Activated naive CD8-positive, alpha-beta T cell treated with anti-CD3 and anti-CD28 coated beads, Interleukin-2, amount 50 U/mL, for 24 hours (primary cell): ENCODE data around the gene SCARB1.

Experiments used
- ATAC-seq: fragments of 150-1000 bp; cut with Tn5 transposase; one replicate; pipeline ENCODE4 v1.10.0; 2021
- DNase-seq: peaks from one replicate; pipeline ENCODE4 v3.0.0; 2021
- H3K27ac Mint-ChIP-seq: one replicate; pipeline ENCODE4 v1.8.0; 2021; ENCODE audit warnings: mild to moderate bottlenecking, mixed read lengths
- H3K27me3 Mint-ChIP-seq: one replicate; pipeline ENCODE4 v1.8.0; 2021; ENCODE audit warnings: mixed read lengths
- H3K36me3 Mint-ChIP-seq: one replicate; pipeline ENCODE4 v1.8.0; 2021; ENCODE audit warnings: low read depth, mixed read lengths
- H3K4me1 Mint-ChIP-seq: one replicate; pipeline ENCODE4 v1.8.0; 2021; ENCODE audit warnings: mixed read lengths
- H3K4me3 Mint-ChIP-seq: one replicate; pipeline ENCODE4 v1.8.0; 2021; ENCODE audit warnings: mild to moderate bottlenecking, moderate library complexity, mixed read lengths
- H3K9me3 Mint-ChIP-seq: one replicate; pipeline ENCODE4 v1.8.0; 2021; ENCODE audit warnings: mixed read lengths

The SCARB1 gene

DNA sequence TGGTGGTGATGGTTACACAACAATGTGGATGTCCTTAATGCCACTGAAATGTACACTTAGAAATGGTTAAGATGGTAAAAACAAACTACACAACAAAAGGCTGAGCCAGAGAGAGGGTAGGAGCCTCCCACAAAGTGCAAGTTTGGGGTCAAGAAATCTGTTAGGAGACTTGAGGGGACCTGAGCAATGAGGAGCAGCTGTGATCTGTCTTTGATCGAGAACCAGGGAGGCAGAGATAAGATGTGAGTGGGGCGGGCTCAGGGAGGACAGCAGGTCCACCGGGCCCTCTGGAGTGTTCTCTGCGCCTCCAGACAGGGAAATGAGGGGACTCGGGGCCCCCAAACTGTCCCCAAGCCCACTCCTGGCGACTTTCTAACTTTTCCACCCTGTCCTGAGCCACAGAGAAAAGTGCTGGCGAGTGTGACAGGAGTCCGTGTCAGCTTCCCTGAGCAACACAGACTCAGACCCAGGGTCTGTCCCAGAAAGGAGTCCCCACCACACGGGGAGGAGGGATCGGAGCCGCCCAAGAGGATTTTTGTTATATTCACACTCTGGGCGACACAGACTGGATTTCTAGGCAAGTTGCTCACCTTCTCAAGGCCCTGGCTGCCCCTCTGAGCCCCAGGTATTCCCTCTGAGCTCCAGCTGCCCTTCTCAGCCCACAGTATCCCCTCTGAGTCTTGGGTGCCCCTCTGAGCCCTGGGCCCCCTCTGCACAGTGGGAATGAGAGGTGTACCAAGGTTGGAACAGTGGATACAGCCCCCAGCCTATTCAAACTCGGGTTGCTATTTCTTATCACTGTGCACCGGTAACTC is 11.5 kb upstream of the SCARB1 start:
- no peaks in the 10 kb centered on the region for H3K9me3 Mint-ChIP-seq
- peaks cover 2% of the 10 kb centered on the region for H3K27me3 Mint-ChIP-seq
- DNase-seq = no peak
- no peak overlapping the region for H3K4me3 Mint-ChIP-seq
- H3K36me3 Mint-ChIP-seq = no peaks in the 10 kb centered on the region
- H3K27ac Mint-ChIP-seq = no peak overlapping the region
- no peak for ATAC-seq
- no peaks in the 10 kb centered on the region for H3K4me1 Mint-ChIP-seq

DNA sequence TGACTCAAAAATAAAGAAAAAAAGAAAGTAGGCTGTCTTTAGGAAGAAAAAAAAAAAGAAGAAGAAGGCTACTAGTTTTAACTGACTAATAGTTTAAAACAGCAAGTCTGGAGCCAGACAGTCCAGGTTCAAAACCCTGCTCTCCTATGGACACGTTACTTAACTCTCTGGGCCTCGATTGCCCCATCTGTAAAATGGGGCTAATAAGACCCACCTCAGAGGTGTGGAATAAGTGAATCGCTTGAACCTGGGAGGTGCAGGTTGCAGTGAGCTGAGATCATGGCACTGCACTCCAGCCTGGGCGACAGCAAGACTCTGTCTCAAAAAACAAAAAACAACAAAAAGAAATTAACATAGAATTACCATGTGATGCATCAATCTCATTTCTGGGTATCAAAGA is 10.5 kb upstream of the SCARB1 start:
- DNase-seq = no peak
- no peak overlapping the region for H3K27ac Mint-ChIP-seq
- ATAC-seq = no peak

GRCh38 chr12:124872068-124872719 is 8.5 kb upstream of the SCARB1 start:
- DNase-seq = no peak
- H3K27ac Mint-ChIP-seq = no peak overlapping the region
- ATAC-seq = no peak

More for the DNA sequence above, 10.5 kb upstream of the SCARB1 start:
- H3K36me3 Mint-ChIP-seq = no peaks in the 10 kb centered on the region
- peaks cover 4% of the 10 kb centered on the region for H3K27me3 Mint-ChIP-seq
- no peaks in the 10 kb centered on the region for H3K9me3 Mint-ChIP-seq
- H3K4me3 Mint-ChIP-seq = no peak overlapping the region
- peaks cover 2% of the 10 kb centered on the region for H3K4me1 Mint-ChIP-seq

DNA sequence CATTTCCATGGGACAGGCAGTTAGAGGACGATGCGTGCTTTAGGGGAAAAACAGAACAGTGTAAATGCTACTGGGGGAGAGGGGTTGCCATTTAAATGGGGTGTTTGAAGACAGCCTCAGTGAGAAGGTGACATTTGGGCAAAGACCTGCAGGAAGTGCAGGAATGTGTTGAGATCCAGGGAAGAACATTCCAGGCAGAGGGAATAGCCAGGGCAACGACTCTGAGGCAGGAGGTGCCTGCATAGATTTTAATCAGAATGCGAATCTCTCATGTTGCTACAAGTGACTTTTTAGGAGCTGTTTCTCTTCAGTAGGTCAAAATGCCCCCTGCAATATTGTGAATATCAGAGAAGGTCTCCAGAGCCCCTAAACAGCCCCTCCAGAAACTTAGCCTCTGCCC is 7.6 kb upstream of the SCARB1 start:
- ATAC-seq (no peak), DNase-seq (no peak)
- H3K4me1 Mint-ChIP-seq = peaks cover 13% of the 10 kb centered on the region
- no peaks in the 10 kb centered on the region for H3K9me3 Mint-ChIP-seq
- H3K36me3 Mint-ChIP-seq = no peaks in the 10 kb centered on the region
- H3K27me3 Mint-ChIP-seq = peaks cover 10% of the 10 kb centered on the region
- H3K27ac Mint-ChIP-seq = no peak overlapping the region
- H3K4me3 Mint-ChIP-seq = no peak overlapping the region

More at GRCh38 chr12:124872068-124872719, 8.5 kb upstream of the SCARB1 start:
- H3K4me3 Mint-ChIP-seq = no peak overlapping the region
- H3K36me3 Mint-ChIP-seq = no peaks in the 10 kb centered on the region
- H3K27me3 Mint-ChIP-seq = peaks cover 10% of the 10 kb centered on the region
- H3K9me3 Mint-ChIP-seq = no peaks in the 10 kb centered on the region
- peaks cover 9% of the 10 kb centered on the region for H3K4me1 Mint-ChIP-seq

DNA sequence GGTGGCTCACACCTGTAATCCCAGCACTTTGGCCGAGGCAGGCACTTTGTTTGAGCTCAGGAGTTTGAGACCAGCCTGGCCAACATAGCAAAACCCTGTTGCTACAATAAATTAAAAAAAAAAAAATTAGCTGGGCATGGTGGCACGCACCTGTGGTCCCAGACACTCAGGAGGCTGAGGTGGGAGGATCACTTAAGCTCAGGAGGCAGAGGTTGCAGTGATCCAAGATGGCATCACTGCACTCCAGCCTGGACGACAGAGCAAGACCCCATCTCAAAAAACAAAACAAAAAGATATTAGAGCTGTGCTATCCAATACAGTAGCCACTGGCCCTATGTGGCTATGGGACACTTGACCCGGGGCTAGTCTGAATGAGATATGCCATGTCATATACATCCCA is 6.9 kb upstream of the SCARB1 start:
- peaks cover 10% of the 10 kb centered on the region for H3K27me3 Mint-ChIP-seq
- H3K36me3 Mint-ChIP-seq = no peaks in the 10 kb centered on the region
- peaks cover 13% of the 10 kb centered on the region for H3K4me1 Mint-ChIP-seq
- H3K27ac Mint-ChIP-seq = no peak overlapping the region
- H3K9me3 Mint-ChIP-seq = no peaks in the 10 kb centered on the region
- DNase-seq (no peak), ATAC-seq (no peak)
- H3K4me3 Mint-ChIP-seq = no peak overlapping the region

DNA sequence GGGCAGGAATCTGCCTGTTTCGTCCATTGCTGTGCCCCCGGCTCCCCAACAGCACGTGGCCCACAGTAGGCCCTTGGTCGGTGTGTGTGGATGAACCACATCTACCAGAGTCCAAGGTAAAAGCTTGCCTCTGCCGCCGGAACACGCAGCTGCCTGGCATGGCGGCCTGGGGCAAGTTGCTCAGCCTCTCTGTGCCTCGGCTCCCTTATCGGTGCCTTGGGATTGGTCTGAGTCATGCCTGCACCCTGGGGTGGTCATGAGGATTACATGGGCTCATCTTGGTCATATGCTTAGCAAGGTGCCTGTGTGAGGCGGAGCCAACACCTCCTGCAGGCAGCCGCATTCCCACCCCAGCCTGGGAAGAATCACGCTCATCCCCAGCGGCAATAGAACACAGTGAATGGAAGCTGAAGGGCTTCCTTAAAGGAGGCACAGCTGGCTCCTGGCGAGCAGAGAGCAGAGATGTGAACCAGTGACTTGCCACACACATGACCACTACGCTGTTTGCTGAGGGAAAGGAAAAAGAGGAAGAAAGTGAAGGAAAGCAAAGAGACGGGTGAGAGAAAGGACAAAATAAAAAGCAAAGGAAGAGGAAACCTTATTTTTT is 5.5 kb upstream of the SCARB1 start:
- no peaks in the 10 kb centered on the region for H3K36me3 Mint-ChIP-seq
- H3K27me3 Mint-ChIP-seq = peaks cover 10% of the 10 kb centered on the region
- peaks cover 18% of the 10 kb centered on the region for H3K4me1 Mint-ChIP-seq
- no peak overlapping the region for H3K4me3 Mint-ChIP-seq
- H3K27ac Mint-ChIP-seq = no peak overlapping the region
- ATAC-seq (peak; percentile 50), DNase-seq (no peak)
- no peaks in the 10 kb centered on the region for H3K9me3 Mint-ChIP-seq

DNA sequence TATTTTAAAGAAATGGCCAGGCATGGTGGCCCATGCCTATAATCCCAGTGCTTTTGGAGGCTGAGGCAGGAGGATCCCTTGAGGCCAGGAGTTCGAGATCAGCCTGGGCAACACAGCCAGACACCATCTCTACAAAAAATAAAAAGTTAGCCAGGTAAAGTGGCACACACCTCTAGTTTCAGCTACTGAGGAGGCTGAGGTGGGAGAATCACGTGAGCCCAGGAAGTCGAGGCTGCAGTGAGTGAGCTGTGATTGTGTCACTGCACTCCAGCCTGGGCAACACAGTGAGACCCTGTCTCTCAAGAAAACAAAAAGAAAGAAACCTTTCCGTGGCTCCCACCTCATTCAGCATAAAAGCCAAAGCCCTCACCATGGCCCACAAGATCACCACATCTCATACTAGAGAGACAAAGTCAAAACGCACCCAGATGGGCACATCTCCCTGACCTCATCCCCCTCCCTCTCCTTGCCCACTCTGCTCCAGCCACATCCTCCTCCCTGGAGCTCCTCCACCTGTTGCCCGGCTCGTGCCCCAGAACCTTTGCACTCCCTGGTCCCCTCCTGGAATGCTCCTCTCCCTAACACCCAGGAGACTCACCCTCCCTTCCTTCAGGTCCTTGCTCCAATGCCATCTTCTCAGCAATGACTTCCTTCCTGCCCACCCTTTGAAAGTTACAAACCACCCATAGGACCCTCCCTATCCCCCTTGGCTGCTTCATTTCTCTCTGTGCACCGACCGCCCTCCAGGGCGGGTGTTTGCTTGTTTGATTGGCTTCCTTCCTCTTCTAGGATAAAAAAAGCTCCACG is 4.8 kb upstream of the SCARB1 start:
- Mint-ChIP-seq H3K4me3 (no peak overlapping the region), H3K27me3 (peaks cover 10% of the 10 kb centered on the region), H3K27ac (no peak overlapping the region), H3K4me1 (peaks cover 21% of the 10 kb centered on the region), H3K36me3 (no peaks in the 10 kb centered on the region), H3K9me3 (no peaks in the 10 kb centered on the region)
- ATAC-seq (no peak), DNase-seq (no peak)

DNA sequence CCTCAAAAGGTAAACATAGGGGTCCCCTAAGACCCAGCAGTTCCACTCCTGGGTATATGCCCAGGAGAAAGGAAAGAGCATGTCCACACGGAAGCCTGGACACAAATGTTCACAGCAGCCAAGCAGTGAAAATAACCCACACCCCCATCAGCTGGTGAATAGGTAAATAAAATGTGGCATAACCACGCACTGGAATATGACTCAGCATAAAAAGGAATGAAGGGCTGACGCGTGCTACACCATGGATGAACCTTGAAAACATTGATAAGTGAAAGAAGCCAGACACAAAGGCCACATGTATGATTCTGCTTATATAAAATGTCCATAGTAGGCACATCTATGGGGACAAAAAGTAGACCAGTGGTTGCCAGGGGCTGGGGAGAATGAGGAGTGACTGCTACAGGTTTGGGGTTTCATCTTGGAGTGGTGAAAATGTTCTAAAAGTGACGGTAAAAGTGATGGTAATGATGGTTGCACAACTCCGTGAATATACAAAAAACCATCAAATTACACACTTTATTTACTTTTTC is 3.8 kb upstream of the SCARB1 start:
- H3K4me1 Mint-ChIP-seq = peaks cover 23% of the 10 kb centered on the region
- DNase-seq (no peak), ATAC-seq (no peak)
- peaks cover 10% of the 10 kb centered on the region for H3K27me3 Mint-ChIP-seq
- H3K36me3 Mint-ChIP-seq = no peaks in the 10 kb centered on the region
- H3K27ac Mint-ChIP-seq = no peak overlapping the region
- no peak overlapping the region for H3K4me3 Mint-ChIP-seq
- H3K9me3 Mint-ChIP-seq = no peaks in the 10 kb centered on the region

GRCh38 chr12:124866883-124867400 is 3.3 kb upstream of the SCARB1 start:
- peaks cover 4% of the 10 kb centered on the region for H3K36me3 Mint-ChIP-seq
- peaks cover 10% of the 10 kb centered on the region for H3K27me3 Mint-ChIP-seq
- peaks cover 28% of the 10 kb centered on the region for H3K4me1 Mint-ChIP-seq
- no peak overlapping the region for H3K4me3 Mint-ChIP-seq
- H3K27ac Mint-ChIP-seq = no peak overlapping the region
- H3K9me3 Mint-ChIP-seq = no peaks in the 10 kb centered on the region
- no peak for ATAC-seq
- no peak for DNase-seq

DNA sequence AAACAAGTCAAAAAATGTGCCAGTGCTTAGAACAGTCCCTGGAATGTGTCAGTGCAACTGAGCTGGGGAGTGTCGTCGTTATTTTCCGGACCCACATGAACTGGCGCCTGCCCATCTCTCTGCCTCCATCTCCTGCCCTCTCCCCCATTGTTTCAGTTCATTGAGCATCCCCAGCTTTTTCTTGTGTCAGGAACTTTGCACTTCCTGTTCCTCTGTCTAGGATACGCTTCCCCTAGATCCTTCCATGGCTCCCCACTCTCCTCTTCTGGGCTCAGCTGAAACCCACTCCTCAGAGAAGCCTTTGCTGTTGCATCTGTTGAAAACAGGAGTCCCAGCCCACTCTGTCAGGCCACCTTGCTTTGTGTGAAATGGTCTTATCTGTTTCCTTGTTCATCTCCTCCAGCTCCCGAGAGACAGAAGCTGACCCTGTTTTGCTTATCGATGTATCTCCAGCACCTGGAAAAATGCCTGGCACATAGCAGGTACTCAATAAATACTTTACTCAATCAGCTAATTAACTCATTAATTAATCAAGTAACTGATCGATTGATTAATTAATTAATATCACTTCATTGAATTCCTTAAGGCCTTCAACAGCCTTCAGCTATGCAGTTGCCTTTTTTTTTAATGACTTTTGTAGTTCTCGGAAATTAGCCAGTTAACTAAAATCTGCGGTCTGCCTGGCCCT is 2.7 kb upstream of the SCARB1 start:
- no peak for DNase-seq
- ATAC-seq = no peak
- Mint-ChIP-seq H3K36me3 (peaks cover 10% of the 10 kb centered on the region), H3K4me3 (no peak overlapping the region), H3K4me1 (peaks cover 33% of the 10 kb centered on the region), H3K27me3 (peaks cover 8% of the 10 kb centered on the region), H3K9me3 (no peaks in the 10 kb centered on the region), H3K27ac (no peak overlapping the region)

DNA sequence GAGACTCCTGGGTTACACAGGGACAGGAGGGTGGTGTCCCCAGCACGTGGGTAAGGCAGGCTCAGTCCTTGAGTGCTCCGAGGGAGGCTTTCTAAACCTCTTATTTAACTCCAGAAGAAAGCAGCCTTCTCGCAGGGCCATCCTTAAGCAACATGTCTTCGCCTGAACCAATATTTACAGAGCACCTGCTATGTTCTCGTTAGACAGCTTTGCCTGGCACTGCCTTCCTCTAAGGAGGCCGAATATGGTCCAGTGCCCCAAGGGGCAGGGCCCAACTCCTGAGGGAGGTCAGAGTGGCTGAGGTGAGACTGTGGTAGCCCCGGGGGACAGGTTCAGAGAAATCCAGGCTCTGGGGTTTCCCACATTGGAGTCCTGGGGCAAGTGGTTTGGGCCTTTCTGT is 2.1 kb upstream of the SCARB1 start:
- DNase-seq = no peak
- Mint-ChIP-seq H3K36me3 (peaks cover 12% of the 10 kb centered on the region), H3K27ac (no peak overlapping the region), H3K4me3 (no peak overlapping the region), H3K4me1 (peaks cover 33% of the 10 kb centered on the region), H3K9me3 (no peaks in the 10 kb centered on the region), H3K27me3 (peaks cover 8% of the 10 kb centered on the region)
- ATAC-seq = no peak

- H3K4me1 Mint-ChIP-seq = peaks cover 32% of the 10 kb centered on the region
- H3K36me3 Mint-ChIP-seq = peaks cover 18% of the 10 kb centered on the region
- no peak for ATAC-seq
- peak overlapping the region; percentile 52 for H3K4me3 Mint-ChIP-seq
- peak overlapping the region; percentile 89 for H3K27ac Mint-ChIP-seq
- peak; percentile 10 for DNase-seq
- H3K9me3 Mint-ChIP-seq = no peaks in the 10 kb centered on the region
- peaks cover 7% of the 10 kb centered on the region for H3K27me3 Mint-ChIP-seq
Measured at GRCh38 chr12:124864326-124864752, 675 bp upstream of the SCARB1 start.

DNA sequence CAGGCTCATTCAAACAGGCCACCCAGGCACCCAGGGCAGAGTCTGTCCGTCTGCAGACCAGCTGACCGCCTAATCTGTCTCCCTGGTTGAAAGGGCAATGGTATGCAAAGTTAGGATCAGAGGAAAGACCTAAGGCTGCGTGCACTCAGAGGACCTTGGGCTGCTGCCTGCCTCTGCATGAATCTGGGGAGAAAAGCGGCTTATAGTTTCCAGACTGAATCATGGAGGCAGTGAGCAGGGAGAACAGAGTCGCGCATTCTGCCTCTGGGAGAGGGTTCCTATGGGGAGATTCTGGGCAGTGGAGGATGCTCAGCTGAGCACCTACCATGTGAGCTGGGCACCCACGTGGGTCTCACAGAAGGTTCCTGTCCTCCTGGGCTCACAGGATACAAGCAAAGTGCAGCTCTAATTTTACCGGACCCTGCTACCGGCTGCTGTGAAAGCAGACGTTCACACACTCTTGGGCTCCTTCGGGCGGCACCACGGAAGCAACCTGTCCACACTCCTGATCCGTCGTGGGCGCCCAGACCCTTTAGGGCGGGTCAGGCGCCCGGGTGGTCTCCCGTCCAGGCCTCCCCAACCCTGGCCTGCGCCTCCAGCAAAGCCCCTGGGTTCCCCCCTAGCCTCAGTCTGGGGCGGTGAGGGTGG is 772 bp downstream of the SCARB1 start:
- Mint-ChIP-seq H3K4me1 (peaks cover 24% of the 10 kb centered on the region), H3K27me3 (no peaks in the 10 kb centered on the region), H3K27ac (peak overlapping the region; percentile 76), H3K4me3 (peak overlapping the region; percentile 87), H3K36me3 (peaks cover 19% of the 10 kb centered on the region), H3K9me3 (no peaks in the 10 kb centered on the region)
- DNase-seq = peak; percentile 32
- ATAC-seq = peak; percentile 22
